Hindlimb muscle (tissue), 1 donor: ENCODE measurements around the gene OR4K15. TPM values are rescaled to one million over a fixed set of nuclear protein-coding genes. Genes with fewer than 3 reads are reported as not detected.
"Not testable (repeated sequence)": the region's sequence is repeated elsewhere in the genome, so short reads cannot be mapped to it uniquely, and the experiment has no call there.

ENCODE experiments used
- DNase-seq: peaks from one replicate; pipeline ENCODE4 v3.0.0-alpha.2; 2013
- polyA plus RNA-seq: library from polyadenylated mRNA; unstranded; fragments of 120-200 nt; gene quantifications from one replicate; pipeline ENCODE4 v1.2.1, GENCODE V29; 2013; ENCODE audit not compliant: insufficient read length

The OR4K15 gene
- polyA plus RNA-seq, result not detected

- no peak for DNase-seq
These were observed at the start of gene OR4K15 for GRCh38 chr14:19975291-19975690. OR4K15 (plus strand) TSS chr14:19975591; CDS start chr14:19975591, 0 bp downstream.

- no peak for DNase-seq
These were observed 44.8 kb upstream of the OR4K15 start, which contains the start of gene OR4K1 for GRCh38 chr14:19930617-19931016. OR4K1 (plus strand) TSS chr14:19930917; CDS start chr14:19935667, 4,750 bp downstream.

GRCh38 chr14:19941668-19942067, 33.7 kb upstream of the OR4K15 start:
- no peak for DNase-seq

- DNase-seq, result no peak
These were observed 27.8 kb upstream of the OR4K15 start for GRCh38 chr14:19947413-19948090.

GRCh38 chr14:19949218-19949617, 26.2 kb upstream of the OR4K15 start:
- no peak for DNase-seq

GRCh38 chr14:19969735-19970134, 5.7 kb upstream of the OR4K15 start:
- not testable (repeated sequence) for DNase-seq

- no peak for DNase-seq
These were observed 547 bp upstream of the OR4K15 start for GRCh38 chr14:19974844-19975243.

- DNase-seq, result no peak
These were observed 18.0 kb downstream of the OR4K15 start for GRCh38 chr14:19993438-19993837.

- DNase-seq, result no peak
These were observed 26.5 kb downstream of the OR4K15 start, which contains the start of gene OR4Q2 for GRCh38 chr14:20001863-20002262. OR4Q2 (plus strand) TSS chr14:20002163.

- no peak for DNase-seq
These were observed 26.9 kb downstream of the OR4K15 start for GRCh38 chr14:20002319-20002718.

- no peak for DNase-seq
These were observed 32.8 kb downstream of the OR4K15 start for GRCh38 chr14:20008156-20008555.

- no peak for DNase-seq
These were observed 44.0 kb downstream of the OR4K15 start, which contains the start of gene OR4K14 for GRCh38 chr14:20019257-20019865. OR4K14 (minus strand) TSS chr14:20019307; CDS start chr14:20015193, 4,114 bp downstream.

Other genes with a start within 250 kb of the OR4K15 start
- gene OR4Q3, start 232.0 kb upstream of the OR4K15 start, polyA plus RNA-seq, result not detected
- not detected for gene OR4M1, start 202.1 kb upstream of the OR4K15 start, polyA plus RNA-seq
- not detected for gene OR4N2, start 171.8 kb upstream of the OR4K15 start, polyA plus RNA-seq
- not detected for gene OR4K2, start 100.4 kb upstream of the OR4K15 start, polyA plus RNA-seq
- gene OR4K5, start 55.0 kb upstream of the OR4K15 start, polyA plus RNA-seq, result not detected
- gene OR4K1, start 44.7 kb upstream of the OR4K15 start, polyA plus RNA-seq, result not detected
- not detected for gene OR4Q2, start 26.6 kb downstream of the OR4K15 start, polyA plus RNA-seq
- gene OR4K14, start 43.7 kb downstream of the OR4K15 start, polyA plus RNA-seq, result not detected
- not detected for gene OR4K13, start 60.4 kb downstream of the OR4K15 start, polyA plus RNA-seq
- gene OR4L1, start 84.5 kb downstream of the OR4K15 start, polyA plus RNA-seq, result not detected
- not detected for gene OR4K17, start 135.1 kb downstream of the OR4K15 start, polyA plus RNA-seq
- gene OR4N5, start 163.2 kb downstream of the OR4K15 start, polyA plus RNA-seq, result not detected
- not detected for gene OR11G2, start 215.3 kb downstream of the OR4K15 start, polyA plus RNA-seq
- not detected for gene OR11H6, start 248.1 kb downstream of the OR4K15 start, polyA plus RNA-seq